HFF-Myc (cell line): ENCODE measurements around the gene RADIL.
"Not testable (repeated sequence)": the region's sequence is repeated elsewhere in the genome, so short reads cannot be mapped to it uniquely, and the experiment has no call there.

Source experiments
- DNase-seq: peaks from one replicate; pipeline ENCODE4 v3.0.0-alpha.2; 2011; ENCODE audit warnings: low read depth; ENCODE audit errors: extremely low read depth
- H3K4me3 ChIP-seq: replicated peaks from 2 replicates; pipeline ENCODE4 v1.5.1; 2011; ENCODE audit warnings: low read depth, mild to moderate bottlenecking, control low read depth, low read length
- CTCF ChIP-seq: IDR thresholded peaks from 2 replicates; pipeline ENCODE4 v1.5.1; 2012; ENCODE audit warnings: mild to moderate bottlenecking, low read depth, low read length, control low read depth; ENCODE audit errors: missing control alignments

Gene RADIL

DNA sequence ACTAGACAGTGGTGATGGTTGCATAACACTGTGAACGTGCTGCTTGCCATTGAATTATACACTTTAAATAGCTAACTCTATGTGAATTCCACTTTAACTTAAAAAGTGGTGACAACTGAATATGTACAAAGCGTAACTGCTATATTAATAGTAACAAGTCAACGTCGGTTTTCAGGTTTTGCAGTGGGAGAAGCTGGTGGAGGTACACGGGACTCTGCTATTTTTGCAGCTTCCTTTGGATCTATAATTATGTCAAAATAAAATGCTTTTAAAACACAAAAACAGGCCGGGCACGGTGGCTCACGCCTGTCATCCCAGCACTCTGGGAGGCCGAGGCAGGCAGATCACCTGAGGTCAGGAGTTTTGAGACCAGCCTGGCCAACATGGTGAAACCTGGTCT, 87.1 kb downstream of the RADIL start:
- no peak for TF ChIP-seq CTCF
- no peak overlapping the region for H3K4me3 ChIP-seq
- DNase-seq: no peak

- no peak for TF ChIP-seq CTCF
Observed at GRCh38 chr7:4794591-4795350, 88.7 kb downstream of the RADIL start.

GRCh38 chr7:4794171-4794570, 89.3 kb downstream of the RADIL start:
- not testable (repeated sequence) for DNase-seq, H3K4me3 ChIP-seq

More at GRCh38 chr7:4794591-4795350, 88.7 kb downstream of the RADIL start:
- H3K4me3 ChIP-seq: no peak overlapping the region
- DNase-seq: no peak

DNA sequence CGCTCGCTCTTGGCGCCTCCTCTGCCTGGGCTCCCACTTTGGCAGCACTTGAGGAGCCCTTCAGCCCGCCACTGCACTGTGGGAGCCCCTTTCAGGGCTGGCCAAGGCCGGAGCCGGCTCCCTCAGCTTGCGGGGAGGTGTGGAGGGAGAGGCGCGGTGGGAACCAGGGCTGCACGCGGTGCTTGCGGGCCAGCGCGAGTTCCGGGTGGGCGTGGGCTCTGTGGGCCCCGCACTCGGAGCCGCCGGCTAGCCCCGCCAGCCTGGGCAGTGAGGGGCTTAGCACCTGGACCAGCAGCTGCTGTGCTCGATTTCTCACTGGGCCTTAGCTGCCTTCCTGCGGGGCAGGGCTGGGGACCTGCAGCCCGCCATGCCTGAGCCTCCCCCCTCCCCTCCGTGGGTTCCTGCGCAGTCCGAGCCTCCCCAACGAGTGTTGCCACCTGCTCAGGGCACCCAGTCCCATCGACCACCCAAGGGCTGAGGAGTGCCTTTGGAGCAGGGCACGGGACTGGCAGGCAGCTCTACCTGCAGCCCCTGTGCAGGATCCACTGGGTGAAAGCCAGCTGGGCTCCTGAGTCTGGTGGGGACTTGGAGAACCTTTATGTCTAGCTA, 90.0 kb downstream of the RADIL start:
- not testable (repeated sequence) for H3K4me3 ChIP-seq

GRCh38 chr7:4792537-4793126, 90.9 kb downstream of the RADIL start:
- TF ChIP-seq CTCF: no peak
- DNase-seq: no peak
- no peak overlapping the region for H3K4me3 ChIP-seq

More for the DNA sequence above, 90.0 kb downstream of the RADIL start:
- not testable (repeated sequence) for DNase-seq

GRCh38 chr7:4791738-4792536, 91.6 kb downstream of the RADIL start:
- no peak for DNase-seq
- peak; percentile 66 for TF ChIP-seq CTCF
- H3K4me3 ChIP-seq: no peak overlapping the region

DNA sequence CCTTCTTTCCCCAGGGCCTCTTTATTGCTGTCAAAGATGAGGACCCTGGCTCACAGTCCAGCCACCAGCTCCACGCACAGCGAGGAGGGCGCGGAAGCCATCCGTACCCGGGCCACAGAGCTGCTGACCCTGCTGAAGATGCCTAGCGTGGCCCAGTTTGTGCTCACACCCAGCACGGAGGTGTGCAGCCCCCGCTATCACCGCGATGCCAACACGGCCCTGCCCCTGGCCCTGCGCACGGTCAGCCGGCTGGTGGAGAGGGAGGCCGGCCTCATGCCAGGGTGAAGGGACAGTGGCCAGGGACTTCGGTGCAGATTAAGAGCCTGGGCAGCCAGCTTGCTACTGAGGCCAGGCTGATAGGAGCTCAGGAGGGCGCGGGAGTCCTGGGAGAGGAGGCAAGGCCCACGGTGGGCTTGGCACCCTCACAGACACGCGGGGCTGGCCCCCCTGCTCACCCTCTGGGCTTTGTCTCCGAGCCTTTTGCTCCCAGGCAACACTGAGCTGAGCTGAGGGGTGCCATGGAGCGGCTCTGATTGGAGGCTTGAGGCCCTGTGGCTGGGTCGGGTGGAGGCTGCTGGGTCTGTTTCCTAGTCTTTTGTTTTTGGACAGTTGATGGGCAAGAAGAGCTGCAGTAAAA, 92.3 kb downstream of the RADIL start:
- TF ChIP-seq CTCF: no peak
- H3K4me3 ChIP-seq: no peak overlapping the region
- DNase-seq: no peak
